Activated gamma-delta T cell (primary cell): ENCODE data around the gene PBOV1.

Experiments used
- DNase-seq: peaks from one replicate; lab custom pipeline; 2025; lab: John Stamatoyannopoulos, UW
- total RNA-seq, 2 donors: gene quantifications; one replicate each; lab custom pipeline; 2026; lab: John Stamatoyannopoulos, UW

The PBOV1 gene
- 0 reads per million in 2 donors for total RNA-seq

- DNase-seq, result no peak
These were observed at the start of gene PBOV1 for GRCh38 chr6:138218449-138218848. Gene PBOV1, minus strand, starts transcription at chr6:138218491. Its CDS starts 96 bp downstream, at chr6:138218395.

- no peak for DNase-seq
These were observed 47.8 kb upstream of the PBOV1 start for GRCh38 chr6:138266095-138266494.

- no peak for DNase-seq
These were observed 46.1 kb upstream of the PBOV1 start for GRCh38 chr6:138264372-138264880.

GRCh38 chr6:138263963-138264362 is 45.7 kb upstream of the PBOV1 start:
- no peak for DNase-seq

GRCh38 chr6:138261116-138261780 is 43.0 kb upstream of the PBOV1 start:
- DNase-seq, result no peak

DNA sequence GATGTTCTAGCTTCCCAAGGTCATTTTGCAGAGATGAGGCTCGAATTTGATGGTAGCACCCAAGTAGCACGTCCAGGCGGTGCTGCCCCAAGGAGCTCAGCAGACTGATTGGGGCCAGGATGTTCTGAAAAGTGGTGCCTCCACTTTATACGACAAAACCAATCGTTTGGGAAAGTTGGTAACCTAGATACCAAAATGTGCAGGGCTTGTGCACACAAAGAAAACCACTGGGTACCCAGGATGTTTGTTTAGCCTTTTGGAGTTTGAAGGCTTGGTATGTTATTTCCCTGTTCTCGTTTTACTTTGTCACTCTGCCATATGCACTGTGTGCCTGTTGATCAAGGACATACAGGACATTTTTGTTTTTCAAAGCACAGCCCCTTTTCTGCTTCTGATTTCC is 40.7 kb upstream of the PBOV1 start:
- no peak for DNase-seq

DNA sequence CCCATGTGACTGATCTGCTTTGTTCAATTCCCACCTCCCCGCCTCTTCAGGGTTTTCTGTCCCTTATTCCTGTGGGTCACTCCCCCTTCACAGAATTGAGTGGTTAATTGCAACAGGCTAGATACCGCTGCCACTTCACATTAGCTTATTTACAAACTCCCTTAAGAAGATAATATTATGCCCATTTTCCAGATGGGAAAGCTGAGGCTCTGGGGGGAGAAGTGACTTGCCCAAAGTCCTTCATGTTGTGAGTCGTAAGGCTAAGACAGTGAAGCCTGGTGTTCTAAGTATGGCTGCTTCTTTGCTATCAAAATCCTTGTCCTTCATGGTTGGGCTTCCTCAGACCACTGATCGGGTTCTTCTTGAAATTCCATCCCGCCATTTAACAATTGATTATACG is 39.9 kb upstream of the PBOV1 start:
- DNase-seq, result no peak

DNA sequence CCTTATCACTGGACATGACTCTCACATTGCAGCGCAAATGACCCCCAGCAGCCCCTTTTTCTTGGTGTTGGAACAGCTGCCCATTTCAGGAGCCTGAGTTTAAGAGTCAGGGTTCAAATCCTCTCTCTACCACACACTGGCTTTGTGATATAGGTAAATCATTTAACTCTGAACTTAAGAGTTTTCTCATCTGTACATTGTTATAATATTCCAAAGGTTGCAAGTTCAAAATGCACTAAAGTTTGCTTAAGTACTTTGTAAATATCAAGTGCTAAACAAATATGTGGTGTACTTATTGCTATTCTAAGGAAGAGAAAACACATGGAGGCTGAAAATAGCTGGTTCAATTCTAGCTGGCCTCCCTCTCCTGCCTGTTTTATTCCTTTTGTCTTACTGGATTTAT is 39.3 kb upstream of the PBOV1 start:
- no peak for DNase-seq

DNA sequence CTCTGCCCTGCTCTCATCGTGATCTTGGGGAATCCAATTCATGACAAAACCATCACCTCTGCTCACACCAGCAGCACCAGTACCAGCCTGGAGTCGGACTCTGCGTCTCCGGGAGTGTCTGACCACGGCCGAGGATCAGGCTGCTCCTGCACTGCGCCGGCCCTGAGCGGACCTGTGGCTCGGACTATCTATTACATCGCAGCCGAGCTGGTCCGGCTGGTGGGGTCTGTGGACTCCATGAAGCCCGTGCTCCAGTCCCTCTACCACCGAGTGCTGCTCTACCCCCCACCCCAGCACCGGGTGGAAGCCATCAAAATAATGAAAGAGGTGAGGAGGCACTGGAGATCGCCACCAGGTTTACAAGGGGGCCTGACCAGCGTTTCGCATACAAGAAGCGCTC is 37.2 kb upstream of the PBOV1 start:
- no peak for DNase-seq

GRCh38 chr6:138253731-138254130 is 35.4 kb upstream of the PBOV1 start:
- no peak for DNase-seq

DNA sequence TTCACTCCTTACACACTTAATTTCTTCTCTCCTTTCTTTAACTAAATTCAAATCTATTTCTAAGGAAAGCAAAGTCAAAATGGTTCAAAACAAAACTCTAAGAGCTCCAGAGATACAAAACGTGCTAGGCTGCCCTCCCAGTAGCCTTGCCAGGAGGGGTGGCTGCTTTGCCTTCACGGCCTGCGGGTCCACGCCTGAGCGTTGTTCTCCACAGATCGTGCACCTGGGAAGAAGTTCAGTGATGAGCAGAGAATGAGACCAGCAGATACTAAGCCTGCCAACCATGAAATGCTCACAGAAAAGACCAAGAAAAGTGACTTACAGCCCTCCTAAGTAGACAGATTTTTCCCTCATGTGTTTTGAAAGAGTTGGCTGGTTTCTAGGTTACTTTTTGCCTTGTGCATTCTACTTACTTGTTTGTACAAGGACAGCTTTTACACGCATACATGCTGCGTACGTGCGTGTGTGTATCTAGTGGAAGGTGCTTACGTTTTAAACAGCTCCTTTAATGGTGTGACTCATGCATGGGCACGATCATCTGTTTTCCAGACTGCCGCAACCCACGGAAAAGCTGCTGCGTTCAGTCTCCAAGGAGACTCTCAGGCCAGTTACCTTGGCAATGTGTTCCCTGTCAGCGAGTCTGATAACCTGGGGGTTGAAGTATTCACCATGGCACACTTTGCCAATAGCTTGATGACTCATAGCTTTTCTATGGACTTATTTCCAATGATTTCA is 32.4 kb upstream of the PBOV1 start:
- DNase-seq, result no peak

DNA sequence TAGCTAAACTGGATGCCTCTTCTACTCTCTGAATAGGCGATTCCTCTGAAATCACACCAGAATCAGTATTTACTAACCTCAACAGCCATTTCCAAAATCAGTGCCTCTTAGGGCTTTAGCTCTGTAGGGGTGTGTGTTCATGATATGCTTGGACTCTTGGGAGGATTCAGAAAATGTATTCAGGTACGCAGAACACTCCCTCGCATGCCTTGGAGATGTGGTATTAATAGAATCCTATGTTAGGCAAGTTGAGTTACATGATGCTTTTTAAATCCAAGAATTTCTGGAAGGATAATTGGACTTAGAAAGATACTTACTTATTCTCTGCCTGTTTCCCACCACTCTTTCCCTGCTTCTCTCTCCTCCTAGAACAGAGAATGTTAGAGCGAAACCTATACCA is 31.8 kb upstream of the PBOV1 start:
- DNase-seq, result no peak

- DNase-seq, result no peak
These were observed 30.6 kb upstream of the PBOV1 start for GRCh38 chr6:138248878-138249277.

DNA sequence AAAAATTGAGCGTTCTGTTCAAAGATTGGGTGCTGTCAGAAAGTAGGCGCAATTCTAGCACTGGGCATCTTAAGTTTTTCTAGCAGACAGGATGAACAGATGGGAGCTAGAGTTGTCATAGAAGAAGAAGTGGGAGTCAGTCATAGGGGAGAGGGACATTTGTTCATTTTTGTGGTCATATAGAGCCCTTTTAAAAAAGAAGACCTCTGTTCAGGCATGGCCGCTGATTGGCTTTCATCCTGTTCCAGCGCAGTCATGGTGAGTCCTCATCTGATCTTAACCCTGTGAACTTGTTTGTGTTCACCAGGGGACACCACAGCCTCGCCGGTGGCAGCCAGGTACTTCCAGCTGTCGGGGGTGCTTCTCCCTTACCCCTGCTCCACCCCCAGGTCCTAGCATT is 29.7 kb upstream of the PBOV1 start:
- no peak for DNase-seq

GRCh38 chr6:138246650-138247440 is 28.6 kb upstream of the PBOV1 start:
- DNase-seq, result no peak

DNA sequence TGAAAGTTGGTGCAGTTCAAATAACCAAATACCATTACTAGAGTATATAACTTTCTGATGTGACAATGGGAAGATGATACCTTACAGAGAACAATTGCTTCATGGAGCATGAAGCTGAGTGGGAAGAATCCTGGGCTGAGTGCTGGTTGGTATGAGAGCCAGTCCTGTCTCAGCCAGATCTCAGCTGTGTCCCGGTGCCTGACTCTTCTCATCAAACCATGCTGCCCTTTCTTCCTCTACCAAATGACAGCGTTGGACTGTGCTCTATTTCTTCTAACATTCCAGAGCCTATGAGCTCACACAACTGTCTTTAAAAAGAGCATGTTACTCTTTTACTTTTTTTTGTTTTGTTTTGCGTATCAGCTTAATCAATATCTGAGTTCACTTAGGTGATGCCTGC is 27.5 kb upstream of the PBOV1 start:
- no peak for DNase-seq

DNA sequence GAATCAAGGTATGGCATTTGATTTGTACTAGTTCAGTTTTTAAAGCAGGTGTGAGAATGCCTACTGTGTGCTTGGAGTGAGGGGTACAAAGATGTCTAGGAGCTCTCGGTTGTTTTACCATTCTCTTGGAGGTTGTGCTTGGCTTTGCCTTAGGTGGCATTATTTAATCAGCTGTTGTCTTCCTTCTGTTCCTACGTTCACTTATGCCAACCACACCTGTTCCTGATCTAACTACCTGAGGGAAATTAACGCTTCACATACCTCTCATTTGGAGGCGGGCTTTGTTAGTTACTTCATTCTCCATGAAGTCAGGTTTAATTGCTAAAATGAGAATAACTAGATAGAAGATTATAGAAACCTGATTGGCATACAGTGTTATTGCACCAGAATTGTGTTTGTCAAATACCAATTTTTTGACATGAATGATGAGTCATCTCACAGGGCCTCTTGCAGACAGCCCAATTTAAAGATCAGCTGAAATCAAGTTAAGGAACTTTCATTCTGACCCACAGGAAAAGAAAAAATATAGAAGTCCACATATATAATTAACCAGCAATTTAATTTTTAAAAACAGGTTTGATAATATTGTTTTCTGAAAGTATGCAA is 24.8 kb upstream of the PBOV1 start:
- no peak for DNase-seq

GRCh38 chr6:138241934-138242333 is 23.6 kb upstream of the PBOV1 start:
- no peak for DNase-seq

- DNase-seq, result no peak
These were observed 23.1 kb upstream of the PBOV1 start for GRCh38 chr6:138241381-138241780.

- DNase-seq, result no peak
These were observed 22.4 kb upstream of the PBOV1 start for GRCh38 chr6:138240476-138241245.

DNA sequence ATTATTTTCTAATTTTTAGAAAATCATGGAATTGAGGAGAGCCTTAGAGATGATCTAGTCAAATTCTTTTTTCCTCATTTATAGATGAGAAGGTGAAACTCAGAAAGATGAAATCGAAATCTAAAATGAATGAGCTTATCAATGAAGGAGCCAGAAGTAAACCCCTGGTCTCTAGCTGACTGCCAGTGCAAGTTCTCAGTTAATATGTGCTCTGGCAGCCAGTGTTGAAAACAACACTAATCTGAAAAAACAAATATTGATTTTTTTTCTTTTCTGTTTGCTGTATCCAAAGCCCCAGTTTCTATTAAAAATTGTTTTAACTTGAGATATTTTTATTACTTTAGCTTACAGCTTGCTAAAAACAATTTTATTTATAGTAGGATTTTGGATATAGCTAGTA is 21.5 kb upstream of the PBOV1 start:
- no peak for DNase-seq
